PC-3 (cell line): ENCODE data around the gene SCAP. TPM values are rescaled to one million over a fixed set of nuclear protein-coding genes. Genes with fewer than 3 reads are reported as not detected.
"Not testable (repeated sequence)": the region's sequence is repeated elsewhere in the genome, so short reads cannot be mapped to it uniquely, and the experiment has no call there.

Experiments used
- ATAC-seq: fragments of 200-7000 bp; cut with Tn5 transposase; 2 replicates; pipeline ENCODE4 v1.9.1; 2020; ENCODE audit warnings: mild to moderate bottlenecking, moderate library complexity
- BruUV-seq: library from RNA; stranded (reverse); fragments of 400-500 nt; replicated peaks from 2 replicates; lab custom pipeline; 2021; lab: Mats Ljungman, UMichigan
- CTCF ChIA-PET: fragments of 300-600 bp; sonication (Branson Sonifier 250); formaldehyde crosslinking; loops from one replicate; lab custom pipeline; 2022; ENCODE audit warnings: antibody characterized with exemption; lab: Charles Lee
- POLR2A ChIA-PET: fragments of 300-600 bp; sonication (Branson Sonifier 250); formaldehyde crosslinking; loops from one replicate; lab custom pipeline; 2022; ENCODE audit warnings: antibody characterized with exemption; ENCODE audit not compliant: unreplicated experiment; lab: Charles Lee
- DNase-seq: peaks from one replicate; pipeline ENCODE4 v3.0.0-alpha.2; 2015
- H2AFZ ChIP-seq: fragments of 300-600 bp; sonication (generic); 2 replicates; pipeline ENCODE4 v1.6.0; 2016; ENCODE audit warnings: antibody characterized with exemption, low read length
- H3F3A ChIP-seq: fragments of 300-600 bp; sonication (generic); one replicate; pipeline ENCODE4 v1.6.0; 2017; ENCODE audit warnings: antibody characterized with exemption, low read length, control low read depth, mild to moderate bottlenecking; ENCODE audit not compliant: unreplicated experiment
- H3K27ac ChIP-seq: fragments of 300-600 bp; sonication (generic); 2 replicates; pipeline ENCODE4 v1.5.1; 2016; ENCODE audit warnings: mild to moderate bottlenecking, low read length
- H3K27me3 ChIP-seq: fragments of 300-600 bp; sonication (generic); 2 replicates; pipeline ENCODE4 v1.6.1; 2016; ENCODE audit warnings: low read length, mixed read lengths
- H3K36me3 ChIP-seq: fragments of 300-600 bp; sonication (generic); 2 replicates; pipeline ENCODE4 v1.6.1; 2016; ENCODE audit warnings: low read depth, mixed run types, low read length, mixed read lengths
- H3K4me1 ChIP-seq: fragments of 300-600 bp; sonication (generic); 2 replicates; pipeline ENCODE4 v1.5.1; 2016; ENCODE audit warnings: low read length; ENCODE audit not compliant: insufficient read depth
- H3K4me2 ChIP-seq: fragments of 300-600 bp; sonication (generic); 2 replicates; pipeline ENCODE4 v1.6.0; 2016; ENCODE audit warnings: low read length
- H3K4me3 ChIP-seq: fragments of 300-600 bp; sonication (generic); 2 replicates; pipeline ENCODE4 v1.5.1; 2016; ENCODE audit warnings: mild to moderate bottlenecking, low read length, mixed read lengths
- H3K79me2 ChIP-seq: fragments of 300-600 bp; sonication (generic); 2 replicates; pipeline ENCODE4 v1.6.1; 2017; ENCODE audit warnings: low read length, mixed read lengths
- H3K9ac ChIP-seq: fragments of 300-600 bp; sonication (generic); 2 replicates; pipeline ENCODE4 v1.6.0; 2016; ENCODE audit warnings: mild to moderate bottlenecking, low read length
- H3K9me2 ChIP-seq: fragments of 300-600 bp; sonication (generic); replicated peaks from 2 replicates; pipeline ENCODE4 v1.6.1; 2016; ENCODE audit warnings: mixed run types, low read length, mixed read lengths
- H3K9me3 ChIP-seq: fragments of 300-600 bp; sonication (generic); 2 replicates; pipeline ENCODE4 v1.6.1; 2016; ENCODE audit warnings: low read length, mixed read lengths
- H4K20me1 ChIP-seq: fragments of 300-600 bp; sonication (generic); 2 replicates; pipeline ENCODE4 v1.6.1; 2016; ENCODE audit warnings: low read length, mixed read lengths
- EZH2 ChIP-seq: fragments of 300-600 bp; sonication (generic); IDR thresholded peaks from one replicate; pipeline ENCODE4 v1.6.1; 2017; ENCODE audit warnings: antibody characterized with exemption, mild to moderate bottlenecking, low read length; ENCODE audit not compliant: unreplicated experiment
- EZH2phosphoT487 ChIP-seq: fragments of 300-600 bp; sonication (generic); IDR thresholded peaks from 2 replicates; pipeline ENCODE4 v1.6.1; 2018; ENCODE audit warnings: mild to moderate bottlenecking, antibody characterized with exemption, low read length, borderline replicate concordance
- intact Hi-C: fragments of 100-400 bp; cut with micrococcal nuclease; formaldehyde crosslinking; loops from 2 replicates; pipeline ENCODE4 v1.9.0; 2023
- total RNA-seq: library from RNA; depleted of rRNA; stranded (reverse); fragments of >200 nt; gene quantifications from 2 replicates; pipeline ENCODE4 v1.2.3, GENCODE V29; 2014
- TF ChIP-seq, protein P1 (sequence below): fragments of 300-600 bp; sonication (generic); conservative IDR thresholded peaks from 2 replicates; pipeline ENCODE4 v1.5.1; 2017; ENCODE audit warnings: antibody characterized with exemption, low read depth, mild to moderate bottlenecking, low read length

SCAP gene
- total RNA-seq, 1 experiment from 2014 or later, result 84.7 TPM

DNA sequence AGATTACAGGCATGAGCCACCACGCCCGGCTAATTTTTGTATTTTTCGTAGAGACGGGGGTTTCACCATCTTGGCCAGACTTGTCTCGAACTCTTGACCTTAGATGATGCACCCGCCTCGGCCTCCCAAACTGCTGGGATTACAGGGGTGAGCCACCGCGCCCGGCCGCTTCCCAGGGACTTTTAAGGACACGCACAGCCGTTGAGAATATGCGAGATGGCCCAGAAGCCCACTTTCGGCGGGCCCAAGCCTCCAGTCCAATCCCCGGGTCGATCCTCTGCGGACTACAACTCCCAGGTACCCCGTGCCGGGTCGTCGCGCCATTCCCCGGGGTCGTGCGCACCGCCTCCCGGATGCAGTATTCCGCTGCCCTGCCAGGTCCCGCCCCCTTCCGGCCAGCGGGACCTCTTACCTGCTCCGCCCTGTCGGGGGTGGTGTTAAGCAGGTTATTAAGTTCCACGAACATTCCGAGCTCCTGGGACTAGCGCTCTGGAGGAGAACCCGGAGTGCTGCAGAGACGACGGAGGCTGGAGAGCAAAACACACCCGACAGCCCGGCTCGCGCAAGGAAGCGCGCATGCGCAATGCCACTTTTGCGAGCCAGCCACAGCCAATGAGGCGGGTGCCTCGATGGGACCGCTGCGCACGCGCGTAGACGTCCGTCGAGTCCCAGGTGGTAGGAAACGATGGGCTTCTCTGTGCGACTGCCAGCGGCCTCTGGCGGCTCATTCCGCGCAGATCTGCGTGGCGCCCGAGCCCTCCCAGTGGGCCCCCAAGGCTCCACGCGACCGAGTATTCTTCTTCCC lies 37.6 kb upstream of the SCAP start, which contains the start of gene ELP6:
Gene ELP6, minus strand, starts transcription at position 588 of the 805 bp plus-strand sequence. Its CDS starts 122 bp downstream, at position 466.
- H3F3A ChIP-seq, result peaks cover 4% of the 10 kb centered on the region
- peaks cover 11% of the 10 kb centered on the region for H3K4me1 ChIP-seq
- H3K4me2 ChIP-seq, result peak within 1 kb of the TSS; percentile 84
- H3K36me3 ChIP-seq, result peaks cover 11% of the 10 kb centered on the region; the same call in 1 of the 2 replicates
- DNase-seq (peak; percentile 96), ATAC-seq (peak; percentile 98)
- H3K9ac ChIP-seq, result peak within 1 kb of the TSS; percentile 92
- no peaks in the 10 kb centered on the region for H3K27me3 ChIP-seq
- intact Hi-C loops, result loop anchor here (1.0 to 5.0 kb wide), 3 partner anchors 92 to 289 kb away; partner anchors contain the start of genes DHX30 and SMARCC1
- H3K79me2 ChIP-seq, result peaks cover 30% of the 10 kb centered on the region
- H2AFZ ChIP-seq, result peak within 1 kb of the TSS; percentile 94
- H3K9me2 ChIP-seq, result no peaks in the 10 kb centered on the region
- no peaks in the 10 kb centered on the region for H3K9me3 ChIP-seq
- ChIA-PET POLR2A (no interaction called here), CTCF (interaction anchor here (0.7 kb wide), 1 partner anchor 77 kb away, joined by 6 read pairs; no protein-coding TSS in a partner anchor)
- H4K20me1 ChIP-seq, result no peaks in the 10 kb centered on the region
- TSS peak; percentile 91 for BruUV-seq
- H3K27ac ChIP-seq, result peak within 1 kb of the TSS; percentile 88
- TF ChIP-seq, protein P1, sequence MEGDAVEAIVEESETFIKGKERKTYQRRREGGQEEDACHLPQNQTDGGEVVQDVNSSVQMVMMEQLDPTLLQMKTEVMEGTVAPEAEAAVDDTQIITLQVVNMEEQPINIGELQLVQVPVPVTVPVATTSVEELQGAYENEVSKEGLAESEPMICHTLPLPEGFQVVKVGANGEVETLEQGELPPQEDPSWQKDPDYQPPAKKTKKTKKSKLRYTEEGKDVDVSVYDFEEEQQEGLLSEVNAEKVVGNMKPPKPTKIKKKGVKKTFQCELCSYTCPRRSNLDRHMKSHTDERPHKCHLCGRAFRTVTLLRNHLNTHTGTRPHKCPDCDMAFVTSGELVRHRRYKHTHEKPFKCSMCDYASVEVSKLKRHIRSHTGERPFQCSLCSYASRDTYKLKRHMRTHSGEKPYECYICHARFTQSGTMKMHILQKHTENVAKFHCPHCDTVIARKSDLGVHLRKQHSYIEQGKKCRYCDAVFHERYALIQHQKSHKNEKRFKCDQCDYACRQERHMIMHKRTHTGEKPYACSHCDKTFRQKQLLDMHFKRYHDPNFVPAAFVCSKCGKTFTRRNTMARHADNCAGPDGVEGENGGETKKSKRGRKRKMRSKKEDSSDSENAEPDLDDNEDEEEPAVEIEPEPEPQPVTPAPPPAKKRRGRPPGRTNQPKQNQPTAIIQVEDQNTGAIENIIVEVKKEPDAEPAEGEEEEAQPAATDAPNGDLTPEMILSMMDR, result peak; percentile 58
- TF ChIP-seq EZH2, result no peak
- peak within 1 kb of the TSS; percentile 80 for H3K4me3 ChIP-seq

DNA sequence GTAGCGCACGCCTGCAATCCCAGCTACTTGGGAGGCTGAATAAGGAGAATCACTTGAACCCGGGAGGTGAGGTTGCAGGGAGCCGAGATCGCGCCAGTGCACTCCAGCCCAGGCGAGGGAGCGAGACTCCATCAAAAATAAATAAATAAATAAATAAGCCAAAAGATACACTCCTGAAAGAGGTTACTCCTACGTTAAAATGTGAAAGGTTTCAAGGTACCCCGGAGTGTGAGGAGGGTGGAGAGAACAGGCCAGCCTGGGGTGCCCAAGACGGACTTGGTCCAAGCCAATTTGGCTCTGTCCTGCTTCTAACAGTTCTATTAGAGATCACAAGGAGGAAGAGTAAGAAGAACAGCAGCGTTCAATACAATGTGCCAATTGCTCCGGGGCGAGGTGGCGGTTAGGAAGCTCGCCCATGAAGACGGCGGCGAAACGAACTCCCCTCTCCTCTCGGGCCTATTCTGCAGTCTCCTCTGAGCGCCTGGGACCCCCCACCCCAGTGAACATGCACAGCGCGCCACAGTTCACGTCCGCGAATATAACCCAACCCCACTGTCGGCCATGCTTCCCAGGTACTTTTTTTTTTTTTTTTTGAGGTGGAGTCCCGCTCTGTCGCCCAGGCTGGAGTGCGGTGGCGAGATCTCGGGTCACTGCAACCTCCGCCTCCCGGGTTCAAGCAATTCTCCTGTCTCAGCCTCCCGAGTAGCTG lies 36.8 kb upstream of the SCAP start:
- peak overlapping the region; percentile 80 for H3K4me3 ChIP-seq
- H3K4me1 ChIP-seq, result peaks cover 11% of the 10 kb centered on the region
- H3F3A ChIP-seq, result peaks cover 4% of the 10 kb centered on the region
- TSS peak; percentile 48 for BruUV-seq
- no peaks in the 10 kb centered on the region for H3K27me3 ChIP-seq
- no peak for TF ChIP-seq EZH2phosphoT487
- no peak for TF ChIP-seq EZH2
- TF ChIP-seq, protein P1, result no peak
- no peaks in the 10 kb centered on the region for H4K20me1 ChIP-seq
- H3K4me2 ChIP-seq, result peak overlapping the region; percentile 84
- intact Hi-C loops, result loop anchor here (1.0 to 5.0 kb wide), 3 partner anchors 91 to 290 kb away; partner anchors contain the start of genes DHX30 and SMARCC1
- peak; percentile 17 for DNase-seq
- ChIA-PET CTCF (interaction anchor here (0.7 kb wide), 1 partner anchor 76 kb away, joined by 6 read pairs; no protein-coding TSS in a partner anchor), POLR2A (no interaction called here)
- peak; percentile 1; the same call in 1 of the 2 replicates for ATAC-seq
- peak overlapping the region; percentile 92 for H3K9ac ChIP-seq
- H3K79me2 ChIP-seq, result peaks cover 30% of the 10 kb centered on the region
- H3K9me3 ChIP-seq, result no peaks in the 10 kb centered on the region
- H3K36me3 ChIP-seq, result peaks cover 11% of the 10 kb centered on the region; the same call in 1 of the 2 replicates
- H2AFZ ChIP-seq, result peak overlapping the region; percentile 94
- no peaks in the 10 kb centered on the region for H3K9me2 ChIP-seq
- peak overlapping the region; percentile 88 for H3K27ac ChIP-seq

DNA sequence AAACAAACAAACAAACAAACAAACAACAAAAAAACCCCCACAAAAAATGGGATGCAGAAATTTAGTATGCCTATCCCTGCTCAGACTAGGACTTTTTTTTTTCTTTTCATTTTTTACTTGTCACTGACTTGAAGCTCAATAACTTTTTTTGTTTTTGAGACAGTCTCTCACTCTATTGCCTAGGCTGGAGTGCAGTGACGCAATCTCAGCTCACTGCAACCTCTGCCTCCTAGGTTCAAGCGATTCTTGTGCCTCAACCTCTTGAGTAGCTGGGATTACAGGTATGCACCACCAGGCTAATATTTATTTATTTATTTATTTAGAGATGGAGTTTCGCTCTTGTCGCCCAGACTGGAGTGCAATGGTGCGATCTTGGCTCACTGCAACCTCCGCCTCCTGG lies 29.5 kb upstream of the SCAP start:
- POLR2A ChIA-PET, H3K9me3 ChIP-seq, H3K4me2 ChIP-seq, H2AFZ ChIP-seq, CTCF ChIA-PET, H3K4me3 ChIP-seq, H3K9me2 ChIP-seq, H3K27ac ChIP-seq, BruUV-seq, H3K27me3 ChIP-seq, H4K20me1 ChIP-seq, H3F3A ChIP-seq, intact Hi-C loops, DNase-seq, ATAC-seq, H3K79me2 ChIP-seq, H3K9ac ChIP-seq, H3K4me1 ChIP-seq: not testable (repeated sequence)
- peaks cover 20% of the 10 kb centered on the region for H3K36me3 ChIP-seq
